HG02938 (cell line): ENCODE data around the gene TCF23.
"Not testable (repeated sequence)": the region's sequence is repeated elsewhere in the genome, so short reads cannot be mapped to it uniquely, and the experiment has no call there.

Source experiments
- ATAC-seq: cut with Tn5 transposase; IDR thresholded peaks from one replicate; pipeline ENCODE4 v1.9.1; 2021; ENCODE audit warnings: mild to moderate bottlenecking, moderate library complexity; ENCODE audit not compliant: unreplicated experiment

The TCF23 gene

GRCh38 chr2:27148801-27149439, at the start of gene TCF23:
Gene TCF23, plus strand, starts transcription at chr2:27149004. Its CDS starts 130 bp downstream, at chr2:27149134.
- no peak for ATAC-seq

DNA sequence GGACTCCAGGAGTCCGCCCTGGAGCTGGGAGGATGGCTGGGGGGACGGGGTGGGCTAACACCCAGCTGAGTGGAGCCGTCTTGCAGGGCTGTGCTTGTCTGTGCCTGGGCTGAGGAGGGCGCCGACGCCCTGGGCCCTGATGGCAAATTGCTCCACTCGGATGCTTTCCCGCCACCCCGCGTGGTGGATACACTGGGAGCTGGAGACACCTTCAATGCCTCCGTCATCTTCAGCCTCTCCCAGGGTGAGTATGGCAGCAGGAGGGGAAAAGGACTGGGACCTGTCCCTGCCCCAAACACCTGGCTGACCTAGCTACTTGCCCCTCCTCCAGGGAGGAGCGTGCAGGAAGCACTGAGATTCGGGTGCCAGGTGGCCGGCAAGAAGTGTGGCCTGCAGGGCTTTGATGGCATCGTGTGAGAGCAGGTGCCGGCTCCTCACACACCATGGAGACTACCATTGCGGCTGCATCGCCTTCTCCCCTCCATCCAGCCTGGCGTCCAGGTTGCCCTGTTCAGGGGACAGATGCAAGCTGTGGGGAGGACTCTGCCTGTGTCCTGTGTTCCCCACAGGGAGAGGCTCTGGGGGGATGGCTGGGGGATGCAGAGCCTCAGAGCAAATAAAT, 49.4 kb upstream of the TCF23 start:
- ATAC-seq, result no peak

- no peak for ATAC-seq
Observed at GRCh38 chr2:27100036-27100435, 48.8 kb upstream of the TCF23 start.

DNA sequence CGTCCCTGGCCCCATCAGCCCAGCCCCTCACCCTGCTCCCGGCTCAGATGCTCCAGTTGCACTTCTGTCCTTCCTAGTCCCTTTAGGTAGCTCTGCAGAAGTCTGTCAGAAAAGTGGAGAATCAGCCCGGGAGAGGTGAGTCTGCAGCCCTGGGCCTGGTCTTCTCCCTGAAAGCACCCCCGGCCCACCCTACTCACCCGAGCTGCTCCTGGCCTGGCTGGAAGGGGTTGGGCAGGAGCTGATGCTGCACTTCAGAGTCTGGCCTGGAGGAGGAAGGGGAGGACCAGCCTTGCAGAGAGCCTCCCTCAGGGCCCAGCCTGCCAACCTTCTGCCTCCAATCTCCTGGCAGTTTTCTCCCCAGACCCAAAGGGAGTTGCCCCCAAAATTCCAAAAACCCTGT, 46.5 kb upstream of the TCF23 start:
- no peak for ATAC-seq

GRCh38 chr2:27105981-27106380, 42.8 kb upstream of the TCF23 start:
- ATAC-seq, result no peak

DNA sequence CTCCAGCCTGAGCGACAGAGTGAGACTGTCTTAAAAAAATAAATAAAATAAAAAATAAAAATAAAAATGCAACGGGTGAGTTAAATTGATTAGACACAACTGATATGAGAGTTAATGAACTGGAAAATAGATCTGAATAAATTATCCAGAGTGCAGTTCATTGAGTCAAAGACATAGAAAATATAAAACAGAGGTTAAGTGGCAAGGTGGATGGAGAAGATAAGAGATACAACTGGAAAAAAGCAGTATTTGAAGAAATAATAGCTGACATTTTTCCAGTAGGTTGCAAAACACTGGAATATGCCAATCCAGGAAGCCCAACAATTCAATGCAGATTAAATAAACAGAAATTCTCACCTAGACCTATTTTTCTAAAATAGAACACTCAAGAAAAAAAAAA, 40.6 kb upstream of the TCF23 start:
- no peak for ATAC-seq

DNA sequence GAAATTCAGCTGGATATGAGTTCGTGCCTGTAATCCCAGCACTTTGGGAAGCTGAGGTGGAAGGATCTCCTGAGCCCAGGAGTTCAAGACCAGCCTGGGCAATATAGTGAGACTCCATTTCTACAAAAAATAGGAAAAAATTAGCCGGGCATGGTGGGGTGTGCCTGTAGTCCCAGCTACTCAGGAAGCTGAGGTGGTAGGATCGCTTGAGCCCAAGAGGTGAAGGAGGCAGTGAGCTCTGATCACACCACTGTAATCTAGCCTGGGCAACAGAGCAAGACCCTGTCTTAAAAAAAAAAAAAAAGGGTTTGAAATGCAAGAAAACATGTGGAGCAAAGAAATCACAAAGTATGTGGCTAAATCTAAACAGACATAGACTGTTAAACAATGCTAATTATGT, 39.7 kb upstream of the TCF23 start:
- no peak for ATAC-seq

DNA sequence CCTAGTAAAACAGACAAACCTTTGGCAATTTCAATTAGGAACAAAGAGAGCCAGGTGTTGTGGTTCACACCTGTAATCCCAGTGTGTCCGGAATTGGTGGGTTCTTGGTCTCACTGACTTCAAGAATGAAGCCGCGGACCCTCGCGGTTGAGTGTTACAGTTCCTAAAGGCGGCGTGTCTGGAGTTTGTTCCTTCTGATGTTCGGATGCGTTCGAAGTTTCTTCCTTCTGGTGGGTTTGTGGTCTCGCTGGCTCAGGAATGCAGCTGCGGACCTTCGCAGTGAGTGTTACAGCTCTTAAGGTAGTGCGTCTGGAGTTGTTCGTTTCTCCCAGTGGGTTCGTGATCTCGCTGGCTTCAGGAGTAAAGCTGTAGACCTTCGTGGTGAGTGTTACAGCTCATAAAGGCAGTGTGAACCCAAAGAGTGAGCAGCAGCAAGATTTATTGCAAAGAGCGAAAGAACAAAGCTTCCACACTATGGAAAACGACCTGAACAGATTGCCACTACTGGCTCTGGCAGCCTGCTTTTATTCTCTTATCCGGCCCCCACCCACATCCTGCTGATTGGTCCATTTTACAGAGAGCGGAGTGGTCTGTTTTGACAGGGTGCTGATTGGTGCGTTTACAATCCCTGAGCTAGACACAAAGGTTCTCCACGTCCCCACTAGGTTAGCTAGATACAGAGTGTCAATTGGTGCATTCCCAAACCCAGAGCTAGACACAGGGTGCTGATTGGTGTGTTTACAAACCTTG, 38.0 kb upstream of the TCF23 start:
- not testable (repeated sequence) for ATAC-seq

GRCh38 chr2:27111392-27112078, 37.3 kb upstream of the TCF23 start:
- not testable (repeated sequence) for ATAC-seq

DNA sequence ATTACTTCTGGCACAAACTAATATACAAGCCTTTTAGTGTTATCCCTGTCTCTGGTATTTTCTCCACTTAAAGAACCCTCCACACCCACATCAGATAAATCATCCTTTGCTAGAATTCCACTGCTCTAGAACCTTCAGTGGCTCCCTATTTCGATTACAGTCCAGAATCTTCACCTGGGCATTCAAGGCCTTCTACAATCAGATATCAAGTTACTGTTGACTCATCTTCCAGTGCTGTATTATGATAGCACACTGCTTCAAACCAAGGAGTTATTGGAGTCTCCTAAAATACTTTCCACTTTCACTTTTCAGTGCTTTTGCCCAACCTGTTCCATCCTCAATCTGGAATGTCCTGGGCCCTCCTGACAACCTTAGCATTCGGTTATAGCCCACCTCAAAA, 33.3 kb upstream of the TCF23 start:
- no peak for ATAC-seq

DNA sequence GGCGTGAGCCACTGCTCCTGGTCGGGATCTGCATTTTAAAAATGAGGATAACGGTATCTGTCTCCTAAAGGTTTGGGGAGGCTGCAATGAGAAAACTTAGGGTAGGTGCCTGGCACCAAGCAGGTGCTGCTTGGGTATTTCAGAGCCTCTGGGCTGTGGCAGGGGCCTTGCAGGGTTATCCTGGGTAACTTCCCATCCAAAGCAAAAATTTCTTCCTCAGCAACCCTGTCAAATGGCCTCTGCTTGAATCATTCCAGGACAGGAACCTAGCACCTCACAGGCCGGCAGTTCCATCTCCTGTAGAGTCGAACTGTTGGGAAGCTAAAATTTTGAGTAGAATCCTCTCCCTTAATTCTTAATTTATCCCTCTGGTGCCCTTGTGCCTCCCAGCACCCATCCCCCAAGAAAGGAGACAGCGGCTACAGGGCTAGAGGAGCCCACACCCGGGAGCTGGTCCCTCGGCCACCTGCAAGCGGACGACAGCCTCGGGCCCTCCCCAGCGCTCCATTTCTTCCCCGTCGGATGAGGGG, 30.7 kb upstream of the TCF23 start:
- ATAC-seq, result no peak

DNA sequence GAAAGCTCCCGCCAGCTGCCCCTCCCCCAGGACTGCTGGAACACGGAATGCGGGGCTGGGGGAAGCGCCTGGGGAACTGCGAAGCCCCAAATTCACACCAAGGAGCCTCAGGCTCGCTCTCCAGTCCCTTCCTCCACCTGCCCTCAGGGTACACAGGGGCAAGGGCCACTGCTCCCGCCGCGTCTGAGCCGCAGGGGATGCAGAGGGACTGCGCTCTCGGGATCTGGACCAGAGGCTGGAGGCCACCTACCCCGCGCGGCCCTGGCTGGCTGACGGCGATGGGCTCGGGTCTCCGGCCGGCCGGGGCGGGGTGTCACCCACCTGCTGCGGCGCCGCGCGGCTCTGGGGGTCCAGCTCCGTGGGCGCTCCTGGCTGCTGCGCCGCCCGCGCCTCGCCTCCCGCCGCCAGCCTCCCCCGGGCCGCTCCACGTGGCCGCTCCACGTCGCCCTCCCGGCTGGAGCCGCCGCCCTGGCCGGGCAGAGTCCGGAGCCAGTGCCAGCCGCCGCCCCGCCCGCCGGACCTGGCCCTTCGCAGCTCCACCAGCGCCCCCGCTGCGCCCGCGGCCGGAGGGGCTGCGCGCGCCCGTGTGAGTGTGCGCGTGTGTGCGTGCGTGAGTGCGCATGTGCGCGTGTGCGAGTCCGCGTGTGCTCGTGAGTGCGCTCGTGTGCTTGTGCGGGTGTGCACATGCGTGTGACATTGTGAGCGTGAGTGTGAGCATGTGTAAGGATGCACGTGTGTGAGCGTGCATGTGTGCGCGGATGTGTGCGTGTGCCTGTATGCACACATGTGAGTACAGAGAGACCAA, 30.1 kb upstream of the TCF23 start, which contains the start of gene CGREF1:
TSS of gene CGREF1 (minus strand) at position 604 of the 805 bp plus-strand sequence. CDS start 14,762 bp downstream, outside the sequence.
- ATAC-seq, result no peak

GRCh38 chr2:27119330-27119670, 29.5 kb upstream of the TCF23 start:
- not testable (repeated sequence) for ATAC-seq

DNA sequence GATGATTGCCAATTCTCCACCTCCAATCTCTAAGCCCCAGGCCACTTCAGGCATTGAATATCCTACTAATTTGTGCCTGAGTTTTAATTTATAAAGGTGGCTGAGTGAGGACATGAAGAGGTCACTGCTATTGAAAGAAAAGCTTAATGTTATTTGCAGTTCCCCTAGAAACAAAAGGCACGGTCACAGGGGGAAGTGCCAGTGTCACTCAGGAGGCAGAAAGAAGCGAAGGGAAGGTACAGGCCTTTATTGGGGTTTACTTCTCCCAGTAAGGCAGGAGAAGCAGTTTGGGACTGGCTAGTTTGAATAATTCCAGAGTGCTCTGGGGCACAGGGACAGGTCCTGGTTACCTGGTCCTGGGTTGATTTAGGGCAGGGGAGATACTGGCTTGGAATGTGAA, 26.9 kb upstream of the TCF23 start:
- ATAC-seq, result no peak

DNA sequence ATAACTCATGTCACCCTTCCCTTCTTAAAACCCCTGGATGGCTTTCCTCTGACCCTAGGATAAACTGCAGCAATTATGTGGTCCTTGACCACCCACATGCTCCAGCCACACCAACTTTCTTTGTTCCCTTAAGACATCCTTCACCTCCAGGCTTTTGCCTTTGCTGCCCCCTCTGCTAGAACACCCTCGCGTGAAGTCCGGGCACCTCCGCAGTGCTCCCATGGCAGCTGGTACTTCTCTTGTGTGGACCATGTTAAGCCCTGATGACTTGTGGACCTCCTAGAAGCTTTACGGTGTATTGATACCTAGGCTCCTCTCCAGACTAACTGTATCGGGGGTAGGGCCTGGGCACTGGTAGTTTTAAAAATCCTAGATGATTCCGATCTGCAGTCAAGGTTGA, 26.0 kb upstream of the TCF23 start:
- ATAC-seq, result no peak

DNA sequence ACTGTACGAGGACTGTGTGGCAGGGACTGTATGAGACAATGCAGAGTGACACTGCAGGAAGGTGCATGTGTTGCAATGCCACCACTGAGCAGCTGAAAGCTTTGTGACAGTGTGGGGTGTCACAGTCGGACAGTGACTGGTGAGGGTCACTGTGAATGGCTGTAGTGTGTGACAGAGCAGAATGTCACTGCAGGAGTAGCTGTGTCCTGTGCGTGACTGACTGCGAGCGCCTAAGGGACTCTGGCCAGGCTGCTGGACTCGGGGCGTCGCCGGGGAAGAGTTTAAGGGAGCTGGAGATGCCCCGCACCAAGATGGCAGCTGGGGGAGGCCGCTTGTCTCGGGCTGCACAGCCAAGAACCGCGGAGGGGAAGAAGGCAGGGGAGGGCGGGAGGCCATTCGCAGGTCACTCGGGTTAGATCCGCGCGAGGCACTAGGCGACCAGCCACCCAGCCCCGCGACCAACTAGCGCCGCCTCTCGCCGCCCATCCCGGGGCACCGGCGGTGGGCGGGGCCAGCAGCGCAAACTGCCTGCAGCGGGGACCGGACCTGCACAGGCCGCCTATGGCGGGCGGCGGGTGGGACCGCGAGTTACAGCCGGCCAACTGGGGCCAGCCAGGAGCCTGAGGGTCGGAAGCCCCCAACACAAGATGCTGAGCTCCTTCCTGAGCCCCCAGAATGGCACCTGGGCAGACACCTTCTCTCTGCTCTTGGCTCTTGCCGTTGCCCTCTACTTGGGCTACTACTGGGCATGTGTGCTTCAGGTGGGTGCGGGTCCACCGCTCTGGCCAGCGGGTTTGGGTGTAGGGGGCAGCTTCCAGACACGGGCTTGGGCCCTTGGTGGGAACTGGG, 25.3 kb upstream of the TCF23 start, which contains the start of gene ABHD1:
TSS of gene ABHD1 (plus strand) at position 514 of the 849 bp plus-strand sequence. CDS start at position 648, 134 bp downstream.
- no peak for ATAC-seq

- no peak for ATAC-seq
Observed at GRCh38 chr2:27125104-27125503, 23.7 kb upstream of the TCF23 start.

DNA sequence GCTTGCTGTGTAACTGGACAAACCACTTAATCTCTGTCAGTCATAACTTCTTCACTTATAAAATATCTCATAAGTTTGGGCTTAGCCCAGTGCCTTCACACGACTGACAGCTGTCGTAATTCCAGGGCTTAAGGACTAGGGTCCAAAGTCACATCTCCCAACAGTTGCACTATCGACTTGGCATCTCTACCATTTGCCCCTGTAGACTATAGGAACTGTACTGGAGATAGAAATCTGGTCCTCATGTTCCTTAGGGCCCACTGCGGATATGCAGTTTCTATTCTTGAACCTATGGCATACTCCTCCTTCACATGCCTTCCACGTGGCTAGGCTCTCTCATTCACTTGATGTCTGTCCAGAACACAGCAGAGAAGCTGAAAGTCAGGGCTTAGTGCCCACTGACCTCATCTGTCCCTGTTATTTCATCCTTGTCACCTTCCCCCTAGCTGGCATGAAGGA, 22.5 kb upstream of the TCF23 start:
- no peak for ATAC-seq
